RWPE2 (cell line): ENCODE measurements around the gene TSPO2.

Experiments used
- ATAC-seq: fragments of 200-7000 bp; cut with Tn5 transposase; 3 replicates; pipeline ENCODE4 v1.9.1; 2021; ENCODE audit warnings: low read depth
- DNase-seq: peaks from one replicate; pipeline ENCODE4 v3.0.0-alpha.2; 2020; ENCODE audit warnings: low spot score
- H3K27ac ChIP-seq: fragments of 450-650 bp; 2 replicates; pipeline ENCODE4 v1.5.1; 2017; ENCODE audit warnings: mild to moderate bottlenecking; ENCODE audit not compliant: poor library complexity, severe bottlenecking
- H3K27me3 ChIP-seq: fragments of 250-450 bp; sonication (Bioruptor Pico); 2 replicates; pipeline ENCODE4 v1.5.1; 2021; ENCODE audit warnings: mild to moderate bottlenecking, moderate library complexity; ENCODE audit not compliant: insufficient read depth, poor library complexity, severe bottlenecking
- H3K36me3 ChIP-seq: fragments of 250-450 bp; sonication (Bioruptor Pico); 2 replicates; pipeline ENCODE4 v1.5.1; 2020; ENCODE audit warnings: low read depth, mild to moderate bottlenecking, moderate library complexity
- H3K4me1 ChIP-seq: fragments of 250-450 bp; sonication (Bioruptor Pico); 2 replicates; pipeline ENCODE4 v1.5.1; 2021; ENCODE audit warnings: mild to moderate bottlenecking, moderate library complexity; ENCODE audit not compliant: insufficient read depth, poor library complexity, severe bottlenecking
- H3K4me3 ChIP-seq: fragments of 250-450 bp; sonication (Bioruptor Pico); 2 replicates; pipeline ENCODE4 v1.5.1; 2021; ENCODE audit warnings: mild to moderate bottlenecking, moderate library complexity; ENCODE audit not compliant: severe bottlenecking
- H3K9me3 ChIP-seq: fragments of 250-450 bp; sonication (Bioruptor Pico); 2 replicates; pipeline ENCODE4 v1.5.1; 2021; ENCODE audit warnings: mild to moderate bottlenecking, moderate library complexity; ENCODE audit not compliant: severe bottlenecking
- CTCF ChIP-seq: fragments of 450-650 bp; IDR thresholded peaks from one replicate; pipeline ENCODE4 v1.5.1; 2017; ENCODE audit warnings: mild to moderate bottlenecking, moderate library complexity; ENCODE audit not compliant: poor library complexity, severe bottlenecking

The TSPO2 gene

GRCh38 chr6:41062056-41062455, 19.8 kb downstream of the TSPO2 start:
- ATAC-seq = no peak
- H3K27ac ChIP-seq = no peak overlapping the region

GRCh38 chr6:41063884-41064285, 21.6 kb downstream of the TSPO2 start:
- no peak for TF ChIP-seq CTCF

More at GRCh38 chr6:41062056-41062455, 19.8 kb downstream of the TSPO2 start:
- no peaks in the 10 kb centered on the region for H3K27me3 ChIP-seq
- H3K9me3 ChIP-seq = no peaks in the 10 kb centered on the region
- H3K36me3 ChIP-seq = peaks cover 32% of the 10 kb centered on the region
- no peak for TF ChIP-seq CTCF
- no peak overlapping the region for H3K4me3 ChIP-seq
- DNase-seq = no peak
- H3K4me1 ChIP-seq = no peaks in the 10 kb centered on the region

GRCh38 chr6:41064841-41065240, 22.6 kb downstream of the TSPO2 start:
- no peak overlapping the region for H3K4me3 ChIP-seq
- no peak overlapping the region for H3K27ac ChIP-seq
- no peak for TF ChIP-seq CTCF
- no peaks in the 10 kb centered on the region for H3K27me3 ChIP-seq
- DNase-seq (no peak), ATAC-seq (no peak)
- H3K9me3 ChIP-seq = no peaks in the 10 kb centered on the region
- H3K4me1 ChIP-seq = no peaks in the 10 kb centered on the region
- H3K36me3 ChIP-seq = peaks cover 43% of the 10 kb centered on the region

More at GRCh38 chr6:41063884-41064285, 21.6 kb downstream of the TSPO2 start:
- no peak overlapping the region for H3K27ac ChIP-seq
- DNase-seq (no peak), ATAC-seq (no peak)
- H3K36me3 ChIP-seq = peaks cover 41% of the 10 kb centered on the region
- no peaks in the 10 kb centered on the region for H3K9me3 ChIP-seq
- no peaks in the 10 kb centered on the region for H3K27me3 ChIP-seq
- H3K4me1 ChIP-seq = no peaks in the 10 kb centered on the region
- H3K4me3 ChIP-seq = no peak overlapping the region

GRCh38 chr6:41065550-41066026, 23.3 kb downstream of the TSPO2 start:
- no peaks in the 10 kb centered on the region for H3K9me3 ChIP-seq
- TF ChIP-seq CTCF = no peak
- no peaks in the 10 kb centered on the region for H3K27me3 ChIP-seq
- no peak overlapping the region for H3K4me3 ChIP-seq
- no peak for ATAC-seq
- no peak overlapping the region for H3K27ac ChIP-seq
- H3K36me3 ChIP-seq = peaks cover 50% of the 10 kb centered on the region
- H3K4me1 ChIP-seq = no peaks in the 10 kb centered on the region
- no peak for DNase-seq

GRCh38 chr6:41066867-41067304, 24.6 kb downstream of the TSPO2 start:
- Histone ChIP-seq H3K4me3 (no peak overlapping the region), H3K9me3 (no peaks in the 10 kb centered on the region), H3K27ac (no peak overlapping the region), H3K4me1 (no peaks in the 10 kb centered on the region), H3K36me3 (peaks cover 51% of the 10 kb centered on the region), H3K27me3 (no peaks in the 10 kb centered on the region)
- ATAC-seq (no peak), DNase-seq (no peak)
- TF ChIP-seq CTCF = peak; percentile 89
